Nephron progenitor cell (in vitro differentiated cells): ENCODE measurements around the gene IL1RAPL2.

ENCODE experiments used
- DNase-seq: peaks from one replicate; pipeline ENCODE4 v3.0.0; 2021
- H3K27ac Mint-ChIP-seq: 2 replicates; pipeline ENCODE4 v1.8.0; 2021; ENCODE audit warnings: mild to moderate bottlenecking, moderate library complexity, mixed read lengths
- H3K27me3 Mint-ChIP-seq: 2 replicates; pipeline ENCODE4 v1.8.0; 2021; ENCODE audit warnings: mild to moderate bottlenecking, low read depth, mixed read lengths; ENCODE audit not compliant: poor library complexity
- H3K36me3 Mint-ChIP-seq: 2 replicates; pipeline ENCODE4 v1.8.0; 2021; ENCODE audit warnings: low read depth, mixed read lengths
- H3K4me1 Mint-ChIP-seq: 2 replicates; pipeline ENCODE4 v1.8.0; 2021; ENCODE audit warnings: mixed read lengths
- H3K4me3 Mint-ChIP-seq: 2 replicates; pipeline ENCODE4 v1.8.0; 2021; ENCODE audit warnings: mild to moderate bottlenecking, moderate library complexity, mixed read lengths
- H3K9me3 Mint-ChIP-seq: 2 replicates; pipeline ENCODE4 v1.8.0; 2021; ENCODE audit warnings: mild to moderate bottlenecking, moderate library complexity, mixed read lengths
- TF ChIP-seq, protein P1 (sequence below): fragments of 200-600 bp; sonication (generic); IDR thresholded peaks from 2 replicates; pipeline ENCODE4 v1.5.0; 2021; ENCODE audit warnings: antibody characterized with exemption

The IL1RAPL2 gene

DNA sequence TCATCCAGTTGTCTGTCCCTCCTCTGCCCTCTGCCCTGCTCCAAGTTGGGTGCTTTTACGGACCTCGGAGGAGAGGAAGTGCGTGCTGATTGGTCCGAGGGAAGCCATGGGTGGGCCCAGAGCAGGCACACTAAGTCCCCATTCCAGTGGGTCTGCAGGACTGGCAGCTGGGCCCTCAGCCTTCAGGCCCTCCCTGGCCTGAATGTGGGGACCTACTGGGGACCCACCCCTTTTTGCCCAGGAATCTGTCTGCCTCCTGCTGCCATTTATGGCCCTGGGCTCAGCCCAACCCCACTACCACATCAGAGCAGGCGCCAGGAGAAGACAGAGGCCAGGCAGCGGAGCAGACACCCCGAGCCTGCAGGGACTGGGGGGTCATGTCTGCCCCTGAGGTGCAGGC is 484.9 kb downstream of the IL1RAPL2 start:
- H3K9me3 Mint-ChIP-seq, result peaks cover 17% of the 10 kb centered on the region
- H3K27me3 Mint-ChIP-seq, result no peaks in the 10 kb centered on the region
- TF ChIP-seq, protein P1, sequence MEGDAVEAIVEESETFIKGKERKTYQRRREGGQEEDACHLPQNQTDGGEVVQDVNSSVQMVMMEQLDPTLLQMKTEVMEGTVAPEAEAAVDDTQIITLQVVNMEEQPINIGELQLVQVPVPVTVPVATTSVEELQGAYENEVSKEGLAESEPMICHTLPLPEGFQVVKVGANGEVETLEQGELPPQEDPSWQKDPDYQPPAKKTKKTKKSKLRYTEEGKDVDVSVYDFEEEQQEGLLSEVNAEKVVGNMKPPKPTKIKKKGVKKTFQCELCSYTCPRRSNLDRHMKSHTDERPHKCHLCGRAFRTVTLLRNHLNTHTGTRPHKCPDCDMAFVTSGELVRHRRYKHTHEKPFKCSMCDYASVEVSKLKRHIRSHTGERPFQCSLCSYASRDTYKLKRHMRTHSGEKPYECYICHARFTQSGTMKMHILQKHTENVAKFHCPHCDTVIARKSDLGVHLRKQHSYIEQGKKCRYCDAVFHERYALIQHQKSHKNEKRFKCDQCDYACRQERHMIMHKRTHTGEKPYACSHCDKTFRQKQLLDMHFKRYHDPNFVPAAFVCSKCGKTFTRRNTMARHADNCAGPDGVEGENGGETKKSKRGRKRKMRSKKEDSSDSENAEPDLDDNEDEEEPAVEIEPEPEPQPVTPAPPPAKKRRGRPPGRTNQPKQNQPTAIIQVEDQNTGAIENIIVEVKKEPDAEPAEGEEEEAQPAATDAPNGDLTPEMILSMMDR, result no peak
- DNase-seq, result no peak
- no peaks in the 10 kb centered on the region for H3K4me1 Mint-ChIP-seq
- H3K4me3 Mint-ChIP-seq, result no peak overlapping the region
- H3K27ac Mint-ChIP-seq, result no peak overlapping the region
- no peaks in the 10 kb centered on the region for H3K36me3 Mint-ChIP-seq

DNA sequence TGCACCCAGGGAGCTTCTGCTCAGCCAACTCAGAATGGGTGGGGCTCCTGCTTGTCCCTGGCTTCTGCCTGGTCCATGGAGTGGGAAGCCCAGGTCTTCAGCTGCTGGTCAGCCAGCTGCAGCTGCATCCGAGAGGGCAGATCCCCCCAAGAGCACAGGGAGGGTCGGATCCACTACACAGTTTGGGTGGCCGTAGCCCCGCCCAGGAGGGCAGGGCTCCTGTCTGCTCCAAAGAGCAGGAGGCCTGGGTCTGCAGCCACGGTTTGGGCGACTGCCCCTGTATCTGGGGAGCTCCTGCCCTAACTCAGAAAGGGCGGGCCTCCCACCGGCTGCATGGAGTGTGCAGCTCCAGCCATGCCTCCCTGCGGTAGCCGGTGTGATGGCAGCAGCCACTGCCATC is 485.4 kb downstream of the IL1RAPL2 start:
- Mint-ChIP-seq H3K9me3 (peaks cover 17% of the 10 kb centered on the region), H3K4me1 (no peaks in the 10 kb centered on the region), H3K27ac (no peak overlapping the region), H3K36me3 (no peaks in the 10 kb centered on the region), H3K4me3 (no peak overlapping the region), H3K27me3 (no peaks in the 10 kb centered on the region)
- TF ChIP-seq, protein P1, result no peak
- DNase-seq, result no peak

DNA sequence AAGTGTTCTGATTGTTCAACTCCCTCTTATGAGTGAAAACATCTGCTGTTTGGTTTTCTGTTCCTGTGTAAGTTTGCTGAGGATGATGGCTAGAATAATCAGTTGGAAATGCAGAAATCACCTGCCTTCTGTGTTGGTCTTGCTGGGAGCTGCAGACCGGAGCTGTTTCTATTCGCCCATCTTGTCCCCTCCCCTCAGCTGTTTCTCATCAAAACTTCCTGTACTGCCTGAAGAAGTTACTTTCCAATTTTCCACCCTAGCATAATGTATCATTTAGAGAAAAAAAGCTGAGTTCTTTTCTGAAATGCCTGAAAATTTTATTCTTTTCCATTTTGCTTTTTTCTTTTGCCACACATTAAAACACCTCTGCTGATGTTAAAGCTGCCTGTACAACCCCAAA is 486.9 kb downstream of the IL1RAPL2 start:
- no peaks in the 10 kb centered on the region for H3K4me1 Mint-ChIP-seq
- no peaks in the 10 kb centered on the region for H3K36me3 Mint-ChIP-seq
- TF ChIP-seq, protein P1, result no peak
- peaks cover 20% of the 10 kb centered on the region for H3K9me3 Mint-ChIP-seq
- H3K27ac Mint-ChIP-seq, result no peak overlapping the region
- H3K27me3 Mint-ChIP-seq, result no peaks in the 10 kb centered on the region
- DNase-seq, result no peak
- no peak overlapping the region for H3K4me3 Mint-ChIP-seq

DNA sequence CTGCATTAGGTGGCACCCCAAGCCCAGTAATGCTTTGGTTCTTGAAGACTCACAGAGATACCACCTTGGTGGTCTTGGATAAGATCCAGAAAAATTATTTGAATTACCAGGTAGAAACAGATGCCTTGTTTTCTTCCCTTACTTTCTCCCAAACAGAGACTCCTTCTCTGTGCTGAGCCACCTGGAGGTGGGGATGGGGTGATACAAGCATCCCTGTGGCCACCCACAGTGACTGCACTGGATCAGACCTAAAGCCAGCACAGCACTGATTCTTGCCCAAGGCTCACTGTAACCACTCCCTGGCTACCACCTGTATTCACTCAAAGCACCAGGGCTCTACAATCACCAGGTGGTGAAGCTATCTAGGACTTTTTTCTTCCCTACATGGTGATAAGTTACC is 497.7 kb downstream of the IL1RAPL2 start:
- Mint-ChIP-seq H3K27ac (no peak overlapping the region), H3K36me3 (no peaks in the 10 kb centered on the region), H3K9me3 (peaks cover 14% of the 10 kb centered on the region), H3K4me3 (no peak overlapping the region), H3K27me3 (no peaks in the 10 kb centered on the region), H3K4me1 (no peaks in the 10 kb centered on the region)
- TF ChIP-seq, protein P1, result no peak
- no peak for DNase-seq

DNA sequence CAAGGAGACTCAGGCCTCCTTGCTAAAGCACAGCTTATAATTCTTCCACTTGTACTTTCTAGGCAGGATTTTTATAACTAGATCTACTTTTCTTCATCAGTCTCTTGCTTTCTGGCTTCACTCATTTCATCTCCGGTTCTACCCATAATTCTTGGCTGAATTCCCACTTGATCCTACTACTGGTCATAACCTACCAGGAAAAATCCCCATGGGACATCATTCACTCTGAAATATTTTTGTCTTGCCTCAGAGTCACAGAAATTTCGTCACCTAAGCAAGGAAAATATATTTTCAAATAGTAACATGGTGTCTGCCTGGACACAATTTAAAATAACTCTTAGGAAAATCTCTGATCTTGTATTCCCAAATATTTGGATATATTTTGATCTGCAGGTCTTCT is 532.2 kb downstream of the IL1RAPL2 start:
- H3K4me3 Mint-ChIP-seq, result no peak overlapping the region
- H3K27me3 Mint-ChIP-seq, result no peaks in the 10 kb centered on the region
- no peaks in the 10 kb centered on the region for H3K36me3 Mint-ChIP-seq
- peaks cover 12% of the 10 kb centered on the region for H3K9me3 Mint-ChIP-seq
- DNase-seq, result no peak
- no peak overlapping the region for H3K27ac Mint-ChIP-seq
- TF ChIP-seq, protein P1, result no peak
- no peaks in the 10 kb centered on the region for H3K4me1 Mint-ChIP-seq

DNA sequence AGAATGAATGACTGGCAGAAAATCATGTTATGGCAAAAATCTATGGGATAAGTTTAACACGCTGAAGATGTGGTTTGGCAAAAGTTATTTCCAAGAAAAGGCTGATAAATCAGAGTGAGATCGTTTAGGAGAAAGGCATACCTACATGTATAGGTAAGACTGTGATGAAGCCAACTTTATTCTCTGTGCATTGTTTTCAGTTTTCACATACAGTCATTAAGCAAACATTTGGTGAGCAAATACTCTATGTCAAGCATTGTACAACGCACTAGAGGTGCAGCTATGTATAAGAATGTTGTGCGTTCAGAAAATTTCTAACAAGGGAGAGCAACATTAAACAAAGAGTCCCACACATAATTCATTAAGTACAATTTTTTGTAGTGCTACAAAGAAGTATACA is 532.8 kb downstream of the IL1RAPL2 start:
- Mint-ChIP-seq H3K4me1 (no peaks in the 10 kb centered on the region), H3K27me3 (no peaks in the 10 kb centered on the region), H3K36me3 (no peaks in the 10 kb centered on the region), H3K9me3 (peaks cover 12% of the 10 kb centered on the region), H3K4me3 (no peak overlapping the region), H3K27ac (no peak overlapping the region)
- DNase-seq, result no peak
- TF ChIP-seq, protein P1, result no peak
